Measurements from ENCODE around the gene DHX16. TPM values are rescaled to one million over a fixed set of nuclear protein-coding genes. Genes with fewer than 3 reads are reported as not detected.

Gene DHX16
- total RNA-seq, 1 donor from 2014 or later, result 52.0 TPM

DNA sequence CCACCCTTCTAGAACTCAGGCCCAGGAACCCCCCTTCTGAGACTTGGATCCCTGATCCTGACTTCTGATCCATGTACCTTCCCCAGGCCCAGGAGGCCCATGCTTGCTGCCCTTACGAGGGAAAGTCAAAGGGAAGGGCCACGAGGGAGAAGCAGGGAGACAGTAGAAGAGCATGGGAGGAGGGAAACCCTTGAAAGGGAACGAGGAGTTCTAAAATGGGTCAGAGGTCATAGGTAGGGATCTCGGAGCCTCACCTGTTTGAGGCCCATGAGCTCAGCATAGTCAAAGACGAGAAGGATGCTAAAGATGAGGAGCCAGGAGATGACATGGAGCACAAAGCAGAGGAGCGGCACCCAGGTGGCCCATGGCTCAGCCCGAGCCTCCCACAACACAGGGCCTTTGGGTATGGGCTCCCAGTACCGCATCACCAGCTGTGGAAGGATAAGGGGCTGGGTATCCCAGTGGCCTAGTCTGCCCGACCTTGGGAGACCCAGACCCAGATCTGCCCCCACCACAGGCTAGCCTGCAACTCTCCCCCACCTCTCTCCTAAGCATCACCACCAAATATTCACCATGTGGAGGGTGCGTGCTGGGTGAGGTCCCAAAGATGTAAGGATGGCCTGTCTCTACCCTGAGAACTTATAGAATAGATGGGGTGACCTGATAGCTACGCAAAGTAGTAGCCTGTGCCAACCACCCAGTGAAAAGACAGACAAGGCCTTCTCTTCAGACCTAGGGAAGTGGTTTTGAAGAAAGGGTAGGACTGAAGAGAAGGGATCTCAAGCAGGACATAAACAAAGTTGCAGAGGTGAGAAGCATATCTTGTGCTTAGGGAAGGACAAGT, 16.4 kb upstream of the DHX16 start:
- Mint-ChIP-seq H3K4me1 (ENCODE audit: low read depth) (peaks cover 50% of the 10 kb centered on the region), H3K36me3 (ENCODE audit: low read depth) (peaks cover 20% of the 10 kb centered on the region), H3K4me3 (peak overlapping the region; percentile 94), H3K27me3 (ENCODE audit: insufficient read depth) (no peaks in the 10 kb centered on the region), H3K9me3 (no peaks in the 10 kb centered on the region), H3K27ac (peak overlapping the region; percentile 43)
- intact Hi-C loops (cut with micrococcal nuclease), result loop anchor here (10.0 kb wide), 2 partner anchors 364 to 624 kb away; partner anchors contain the start of genes POLR1H, PPP1R11 and TRIM39
- no peak for DNase-seq (ENCODE audit: low spot score)

DNA sequence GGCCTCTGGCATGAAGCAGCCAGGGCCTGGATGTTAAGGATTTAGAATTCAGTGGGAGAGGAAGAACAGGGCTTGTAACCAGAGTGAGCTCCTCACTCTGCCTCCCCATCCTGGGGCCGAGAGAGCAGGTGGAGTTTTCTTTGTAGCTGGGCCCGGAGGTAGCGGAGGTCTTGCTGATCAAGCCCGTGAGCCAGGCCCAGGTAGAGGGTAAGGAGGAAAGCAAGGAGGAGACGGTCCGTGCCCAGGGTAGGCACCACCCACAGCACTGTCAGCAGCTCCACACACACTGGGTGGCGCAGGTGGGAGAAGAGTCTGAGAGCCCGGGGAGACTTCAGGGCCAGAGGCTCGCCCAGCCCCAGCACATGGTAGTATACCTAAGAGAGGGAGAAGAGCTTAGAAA, 15.8 kb upstream of the DHX16 start:
- peaks cover 27% of the 10 kb centered on the region for H3K36me3 Mint-ChIP-seq (ENCODE audit: low read depth)
- peak overlapping the region; percentile 87 for H3K27ac Mint-ChIP-seq
- no peaks in the 10 kb centered on the region for H3K9me3 Mint-ChIP-seq
- no peaks in the 10 kb centered on the region for H3K27me3 Mint-ChIP-seq (ENCODE audit: insufficient read depth)
- no peak for DNase-seq (ENCODE audit: low spot score)
- H3K4me1 Mint-ChIP-seq (ENCODE audit: low read depth), result peaks cover 50% of the 10 kb centered on the region
- H3K4me3 Mint-ChIP-seq, result peak overlapping the region; percentile 94
- intact Hi-C loops (cut with micrococcal nuclease), result loop anchor here (10.0 kb wide), 2 partner anchors 364 to 624 kb away; partner anchors contain the start of genes POLR1H, PPP1R11 and TRIM39

DNA sequence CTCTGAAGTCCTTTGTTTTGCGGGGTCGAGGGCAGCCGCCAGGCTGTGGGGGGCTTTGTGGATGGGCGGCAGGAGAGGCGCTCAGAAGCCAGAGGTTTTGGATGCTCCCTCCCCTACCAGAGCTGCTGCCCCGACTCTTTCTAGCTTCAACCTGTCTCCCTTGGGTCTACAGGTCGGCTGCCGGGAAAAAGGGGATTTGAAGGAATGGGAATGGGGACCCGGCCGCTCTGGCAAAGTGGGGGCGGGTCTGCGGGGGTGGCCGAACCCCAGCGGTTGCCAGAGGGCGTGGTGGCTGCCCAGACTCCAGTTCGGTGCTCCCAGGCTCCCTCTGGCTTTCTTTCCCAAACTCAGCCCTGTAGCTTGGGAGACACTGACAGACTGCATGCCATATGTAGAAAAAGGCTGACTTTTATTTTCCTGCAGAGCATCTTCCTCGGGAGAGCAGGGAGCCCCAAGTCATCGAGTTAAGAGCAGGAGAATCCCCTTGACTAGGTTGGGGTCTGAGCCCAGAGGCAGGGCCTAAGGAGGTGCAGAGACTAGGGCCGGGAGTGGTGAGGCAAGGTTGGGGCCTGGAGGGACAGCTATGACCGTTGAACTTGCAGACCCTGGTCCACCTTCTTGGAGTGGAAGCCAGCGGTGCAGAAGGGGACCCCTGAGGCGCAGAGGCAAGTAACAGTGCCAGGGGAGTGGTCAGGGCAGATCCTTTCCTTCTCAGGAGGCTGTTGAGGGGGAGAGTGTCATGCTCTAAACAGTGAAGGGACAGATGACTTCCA, 15.0 kb upstream of the DHX16 start:
- peak overlapping the region; percentile 87 for H3K27ac Mint-ChIP-seq
- peak overlapping the region; percentile 94 for H3K4me3 Mint-ChIP-seq
- intact Hi-C loops (cut with micrococcal nuclease), result loop anchor here (1.0 to 10.0 kb wide), 4 partner anchors 29 to 623 kb away; partner anchors contain the start of genes ABCF1, MDC1, POLR1H and PPP1R11
- no peak for DNase-seq (ENCODE audit: low spot score)
- H3K9me3 Mint-ChIP-seq, result no peaks in the 10 kb centered on the region
- H3K27me3 Mint-ChIP-seq (ENCODE audit: insufficient read depth), result no peaks in the 10 kb centered on the region
- H3K36me3 Mint-ChIP-seq (ENCODE audit: low read depth), result peaks cover 33% of the 10 kb centered on the region
- peaks cover 50% of the 10 kb centered on the region for H3K4me1 Mint-ChIP-seq (ENCODE audit: low read depth)

DNA sequence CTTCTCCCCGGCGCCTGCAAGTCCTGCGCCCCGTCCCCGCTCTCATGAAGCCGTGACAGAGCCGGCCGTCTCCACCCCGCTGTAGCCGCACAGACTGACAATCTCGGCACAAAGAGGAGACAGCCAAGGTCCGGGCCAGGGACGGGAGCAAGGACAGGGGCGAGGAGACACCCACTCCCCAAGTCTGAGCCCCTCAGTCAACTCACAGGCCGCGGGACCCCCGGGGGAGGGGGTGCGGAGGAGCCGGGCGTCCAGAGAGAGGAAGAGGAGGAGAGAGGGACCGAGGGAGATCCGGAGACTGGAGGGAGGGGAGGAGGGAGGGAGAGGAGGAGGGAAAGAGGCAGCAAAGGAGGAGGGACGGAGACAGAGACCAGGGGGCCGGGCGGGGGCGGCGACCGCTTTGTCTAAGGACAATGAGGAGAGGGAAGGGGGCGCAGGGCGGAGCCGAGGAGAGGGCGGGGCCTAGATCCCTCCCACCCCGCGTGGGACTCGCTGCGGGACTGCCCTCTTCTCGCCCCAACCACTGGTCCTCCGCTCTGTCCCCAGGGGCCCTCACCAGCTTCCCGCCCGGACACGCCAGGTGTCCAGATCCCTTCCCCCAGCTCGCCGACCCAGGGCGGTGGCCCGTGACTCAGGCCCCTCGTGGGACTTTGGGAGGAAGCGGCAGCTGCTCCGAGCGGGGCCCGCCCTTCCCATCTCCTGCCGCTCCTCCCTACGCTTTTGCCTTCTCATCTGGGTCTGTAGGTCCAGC, 14.3 kb upstream of the DHX16 start:
- H3K9me3 Mint-ChIP-seq, result no peaks in the 10 kb centered on the region
- peak overlapping the region; percentile 94 for H3K4me3 Mint-ChIP-seq
- intact Hi-C loops (cut with micrococcal nuclease), result loop anchor here (1.0 to 10.0 kb wide), 9 partner anchors 30 to 622 kb away; partner anchors contain the start of genes ABCF1, C6orf136, GTF2H4 and MDC1
- peak overlapping the region; percentile 87 for H3K27ac Mint-ChIP-seq
- H3K36me3 Mint-ChIP-seq (ENCODE audit: low read depth), result peaks cover 37% of the 10 kb centered on the region
- peak; percentile 83 for DNase-seq (ENCODE audit: low spot score)
- no peaks in the 10 kb centered on the region for H3K27me3 Mint-ChIP-seq (ENCODE audit: insufficient read depth)
- peaks cover 50% of the 10 kb centered on the region for H3K4me1 Mint-ChIP-seq (ENCODE audit: low read depth)

DNA sequence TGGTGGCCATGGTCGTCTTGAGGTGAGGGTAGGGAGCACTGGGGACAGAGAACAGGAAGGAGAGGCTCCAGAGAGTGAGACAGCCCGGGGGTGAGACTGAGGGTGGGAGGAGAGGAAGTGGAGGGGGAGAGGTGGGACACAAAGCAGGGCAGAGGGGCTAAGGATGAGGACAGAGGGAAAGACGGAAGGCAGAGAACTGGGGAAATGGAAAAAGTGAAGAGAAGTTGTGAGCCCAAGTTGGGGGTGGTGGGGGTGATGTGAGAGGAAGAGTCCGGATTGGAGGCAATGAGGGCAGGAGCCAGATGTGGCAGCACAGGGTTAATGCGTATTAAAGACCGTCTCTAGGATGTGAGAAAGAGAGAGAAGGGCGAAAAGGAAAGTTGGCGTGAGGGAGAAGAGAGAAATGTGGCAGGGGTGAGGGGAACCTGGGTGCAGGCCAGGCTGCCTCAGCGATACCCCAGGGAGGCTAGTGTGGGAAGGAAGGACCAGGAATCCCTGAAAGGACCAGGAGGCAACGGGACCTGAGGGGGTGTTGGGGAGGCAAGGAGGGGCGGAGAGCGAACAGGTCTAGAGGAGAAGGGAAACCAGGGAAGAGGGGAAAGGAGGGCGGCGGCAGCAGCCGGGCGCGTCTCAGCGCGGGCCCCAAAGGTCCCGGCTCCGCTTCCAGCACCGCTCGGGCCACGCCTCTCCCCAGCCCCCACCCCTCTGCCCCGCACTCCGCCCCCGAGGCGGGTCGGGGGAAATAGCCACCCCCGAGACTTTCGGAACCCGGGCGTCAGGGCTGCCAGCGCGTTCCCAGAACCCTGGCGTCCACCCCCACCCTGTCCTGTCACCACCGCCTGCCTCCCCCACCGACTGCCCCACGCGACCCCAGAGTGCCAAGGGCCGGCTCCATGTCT, 13.5 kb upstream of the DHX16 start, which contains the start of gene PPP1R18:
PPP1R18 (minus strand) TSS at position 637 of the 899 bp plus-strand sequence; CDS start at position 10, 627 bp downstream.
- H3K27ac Mint-ChIP-seq, result peak within 1 kb of the TSS; percentile 92
- DNase-seq (ENCODE audit: low spot score), result peak; percentile 78
- intact Hi-C loops (cut with micrococcal nuclease), result loop anchor here (1.0 to 10.0 kb wide), 8 partner anchors 39 to 621 kb away; partner anchors contain the start of genes ABCF1, C6orf136, GTF2H4 and MRPS18B
- H3K27me3 Mint-ChIP-seq (ENCODE audit: insufficient read depth), result no peaks in the 10 kb centered on the region
- peak within 1 kb of the TSS; percentile 94 for H3K4me3 Mint-ChIP-seq
- H3K36me3 Mint-ChIP-seq (ENCODE audit: low read depth), result peaks cover 42% of the 10 kb centered on the region
- H3K9me3 Mint-ChIP-seq, result no peaks in the 10 kb centered on the region
- peaks cover 46% of the 10 kb centered on the region for H3K4me1 Mint-ChIP-seq (ENCODE audit: low read depth)

DNA sequence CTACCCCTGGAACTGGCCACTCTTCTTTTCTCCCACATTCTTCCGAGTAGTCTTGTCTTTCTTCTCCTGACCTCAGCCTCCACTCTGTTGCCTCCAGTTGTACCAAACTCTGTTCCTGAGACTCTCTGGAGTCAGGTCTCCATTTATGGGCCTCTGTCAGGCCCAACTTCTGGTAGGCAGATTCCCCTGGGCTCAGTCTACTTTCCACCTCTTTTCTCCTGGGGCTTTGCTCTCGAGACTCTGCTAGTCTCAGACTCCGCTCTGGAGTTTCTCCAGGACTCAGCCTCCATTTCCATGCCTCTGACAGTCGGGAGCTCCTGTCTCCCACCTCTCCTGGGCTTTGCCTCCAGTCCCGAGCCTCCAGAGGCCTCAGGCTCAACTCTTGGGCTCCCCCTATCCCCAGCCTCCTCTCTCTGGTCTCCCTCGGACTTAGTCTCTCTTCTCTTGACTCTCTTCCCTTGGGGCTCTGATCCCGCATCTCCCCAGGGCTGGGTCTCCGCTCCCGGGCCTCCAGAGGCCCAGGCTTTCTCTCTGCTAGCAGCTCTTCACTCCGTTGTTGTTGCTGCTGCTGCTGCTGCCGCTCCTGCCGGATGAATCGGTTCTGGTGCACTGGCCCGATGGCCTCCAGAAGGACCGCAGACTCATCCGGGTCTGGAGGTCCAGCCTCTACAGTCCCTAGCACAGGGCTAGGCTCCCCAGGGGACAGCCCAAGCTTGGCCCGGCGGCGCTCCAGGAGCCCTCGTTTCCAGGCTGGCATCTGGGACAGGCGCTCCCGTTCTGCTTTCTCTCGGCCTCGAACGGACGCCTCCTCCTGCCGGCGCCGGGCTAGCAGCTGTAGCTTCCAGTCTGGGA, 12.6 kb upstream of the DHX16 start:
- Mint-ChIP-seq H3K27ac (peak overlapping the region; percentile 92), H3K4me3 (peak overlapping the region; percentile 94), H3K9me3 (no peaks in the 10 kb centered on the region), H3K36me3 (ENCODE audit: low read depth) (peaks cover 49% of the 10 kb centered on the region), H3K4me1 (ENCODE audit: low read depth) (peaks cover 46% of the 10 kb centered on the region), H3K27me3 (ENCODE audit: insufficient read depth) (no peaks in the 10 kb centered on the region)
- intact Hi-C loops (cut with micrococcal nuclease), result loop anchor here (1.0 to 10.0 kb wide), 8 partner anchors 38 to 621 kb away; partner anchors contain the start of genes ABCF1, C6orf136, GTF2H4 and MRPS18B
- no peak for DNase-seq (ENCODE audit: low spot score)

DNA sequence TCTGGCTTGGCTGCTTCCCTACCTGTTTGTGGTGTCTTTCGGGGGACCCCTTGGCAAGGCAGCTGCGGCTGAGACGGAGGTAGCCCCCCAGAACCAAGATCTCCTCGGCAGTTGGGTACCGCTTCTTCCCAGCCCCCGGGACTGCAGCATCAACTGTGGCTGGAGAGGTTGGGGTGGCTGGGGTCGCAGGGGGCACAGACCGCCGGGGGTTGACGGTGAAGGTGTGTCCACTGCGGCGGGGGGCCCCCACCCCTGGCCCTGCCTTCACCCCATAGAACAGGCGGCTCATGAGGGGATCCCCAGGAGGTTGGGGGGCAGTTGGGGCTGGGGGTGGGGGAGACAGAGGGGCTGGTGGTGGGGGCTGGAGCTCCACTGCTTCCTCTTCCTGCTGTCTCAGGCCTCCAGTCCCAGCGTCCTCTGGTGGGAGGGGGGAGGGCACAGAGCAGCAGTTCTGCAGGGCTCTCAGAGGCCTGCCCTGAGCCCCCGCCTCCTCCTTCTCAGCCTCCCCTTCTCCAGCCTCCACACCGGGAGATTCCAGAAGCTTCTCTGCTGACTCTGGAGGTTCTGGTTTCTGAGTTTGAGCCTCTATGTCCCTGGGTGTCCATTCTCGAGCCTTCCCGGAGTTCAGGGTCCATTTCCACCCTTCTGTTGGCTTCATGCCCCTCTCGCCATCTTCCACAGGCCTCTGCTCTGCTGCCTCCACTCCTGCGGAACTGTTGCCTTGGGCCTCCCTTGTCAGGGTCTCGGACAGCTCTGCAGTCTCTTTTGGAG, 11.8 kb upstream of the DHX16 start:
- Mint-ChIP-seq H3K9me3 (no peaks in the 10 kb centered on the region), H3K4me1 (ENCODE audit: low read depth) (peaks cover 46% of the 10 kb centered on the region), H3K4me3 (peak overlapping the region; percentile 94), H3K27ac (peak overlapping the region; percentile 92), H3K36me3 (ENCODE audit: low read depth) (peaks cover 57% of the 10 kb centered on the region), H3K27me3 (ENCODE audit: insufficient read depth) (no peaks in the 10 kb centered on the region)
- intact Hi-C loops (cut with micrococcal nuclease), result loop anchor here (5.0 to 10.0 kb wide), 3 partner anchors 360 to 808 kb away; partner anchors contain the start of genes POLR1H, PPP1R11 and TRIM39
- DNase-seq (ENCODE audit: low spot score), result peak; percentile 45

DNA sequence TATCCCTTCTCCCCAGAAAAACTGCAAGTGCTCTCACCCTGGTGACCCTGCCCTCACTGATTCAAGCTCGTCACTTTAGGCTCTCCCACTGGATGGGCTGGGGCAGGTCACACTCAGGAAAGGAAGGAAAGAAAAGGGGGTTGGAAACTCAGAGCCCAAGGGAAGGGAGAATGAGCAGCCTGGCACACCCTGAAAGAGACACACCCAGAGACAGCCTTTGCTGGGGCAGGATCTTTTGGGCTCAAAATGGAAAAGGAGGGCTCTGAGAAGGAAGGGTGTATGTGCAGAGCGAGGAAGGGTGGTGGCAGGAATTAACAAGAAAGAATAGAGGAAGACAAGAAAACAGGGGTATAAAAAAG, 11.2 kb upstream of the DHX16 start:
- peak overlapping the region; percentile 92 for H3K27ac Mint-ChIP-seq
- peaks cover 46% of the 10 kb centered on the region for H3K4me1 Mint-ChIP-seq (ENCODE audit: low read depth)
- H3K4me3 Mint-ChIP-seq, result peak overlapping the region; percentile 94
- intact Hi-C loops (cut with micrococcal nuclease), result loop anchor here (2.0 to 10.0 kb wide), 4 partner anchors 231 to 808 kb away; partner anchors contain the start of genes POLR1H, PPP1R11, TRIM39 and VARS2
- H3K36me3 Mint-ChIP-seq (ENCODE audit: low read depth), result peaks cover 63% of the 10 kb centered on the region
- no peak for DNase-seq (ENCODE audit: low spot score)
- no peaks in the 10 kb centered on the region for H3K27me3 Mint-ChIP-seq (ENCODE audit: insufficient read depth)
- H3K9me3 Mint-ChIP-seq, result no peaks in the 10 kb centered on the region

DNA sequence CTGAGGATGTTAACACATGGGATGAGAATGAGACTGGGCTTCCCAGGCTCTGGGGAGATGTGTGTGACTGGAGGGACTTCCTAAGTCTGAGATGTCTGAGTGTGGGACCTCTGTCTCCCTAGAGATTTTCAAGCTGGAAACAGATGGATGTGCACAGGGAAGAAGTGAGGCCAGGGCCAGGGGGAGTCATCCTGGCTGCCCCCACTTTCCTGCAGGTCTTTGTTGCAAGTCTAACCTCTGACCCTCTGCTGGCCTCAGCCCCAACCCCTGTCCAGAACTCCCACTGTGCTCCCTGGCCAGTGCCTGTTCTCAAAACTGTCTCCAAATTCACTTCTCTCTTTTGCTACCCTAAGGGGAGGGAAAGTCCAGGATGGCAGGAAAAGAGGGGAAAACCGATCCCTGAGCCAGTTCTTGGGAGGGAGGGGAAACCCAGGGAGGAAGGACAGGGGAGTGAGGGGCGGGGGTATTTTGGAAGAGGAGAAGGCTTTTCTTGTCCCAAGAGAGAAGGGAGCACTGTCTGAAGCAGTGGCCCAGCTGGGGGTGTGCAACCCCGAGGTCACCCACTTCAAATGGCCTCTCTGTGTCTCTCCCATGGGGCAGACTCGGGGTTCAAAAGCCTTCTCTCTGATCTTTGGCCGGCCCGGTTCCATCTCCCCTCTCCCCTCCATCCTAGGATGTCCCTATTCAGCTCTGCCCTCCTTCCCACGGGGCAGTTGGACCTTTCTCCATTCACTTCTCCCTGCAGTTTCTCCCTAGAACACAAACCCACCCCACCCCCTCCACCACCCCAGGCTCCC, 10.6 kb upstream of the DHX16 start:
- no peaks in the 10 kb centered on the region for H3K27me3 Mint-ChIP-seq (ENCODE audit: insufficient read depth)

More for the DNA sequence above, 10.6 kb upstream of the DHX16 start:
- Mint-ChIP-seq H3K4me1 (ENCODE audit: low read depth) (peaks cover 44% of the 10 kb centered on the region), H3K27ac (peak overlapping the region; percentile 92), H3K4me3 (peak overlapping the region; percentile 94), H3K36me3 (ENCODE audit: low read depth) (peaks cover 66% of the 10 kb centered on the region), H3K9me3 (no peaks in the 10 kb centered on the region)
- no peak for DNase-seq (ENCODE audit: low spot score)
- intact Hi-C loops (cut with micrococcal nuclease), result loop anchor here (2.0 to 10.0 kb wide), 4 partner anchors 231 to 809 kb away; partner anchors contain the start of genes POLR1H, PPP1R11, TRIM39 and VARS2

Measured in activated T-helper 1 cell treated with anti-CD3 and anti-CD28 coated beads, Interleukin-12 subunit alpha, Interleukin-12 subunit beta, Interleukin-2, Interleukin-4 antibody, amounts not matched to agents 30 ng/mL and 10 ng/mL and 1 ng/mL, durations not matched to agents 14 hours and 24 hours and 36 hours (primary cell).